Measurements from ENCODE around the gene MYMK.

MYMK gene

DNA sequence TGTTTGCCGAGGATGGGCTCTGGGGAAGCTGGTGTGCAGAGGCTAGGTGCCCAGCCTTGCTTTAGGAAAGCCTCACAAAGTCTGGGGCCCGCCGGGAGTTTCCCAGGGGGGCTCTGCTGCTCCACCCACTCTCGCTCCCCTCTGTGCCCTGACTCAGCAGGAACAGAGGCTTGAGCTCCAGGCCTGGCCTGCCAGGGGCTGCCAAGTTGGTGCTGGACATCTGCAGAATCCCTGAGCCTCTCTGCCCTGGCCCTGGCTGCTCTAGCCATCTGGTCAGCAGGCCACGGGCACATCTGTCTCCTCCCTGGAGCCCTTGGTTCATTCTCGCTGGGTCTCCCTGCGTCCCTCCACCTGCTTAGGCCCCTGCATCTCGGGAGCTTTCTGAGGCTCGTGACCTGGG lies 9.1 kb upstream of the MYMK start:
- DNase-seq = no peak

DNA sequence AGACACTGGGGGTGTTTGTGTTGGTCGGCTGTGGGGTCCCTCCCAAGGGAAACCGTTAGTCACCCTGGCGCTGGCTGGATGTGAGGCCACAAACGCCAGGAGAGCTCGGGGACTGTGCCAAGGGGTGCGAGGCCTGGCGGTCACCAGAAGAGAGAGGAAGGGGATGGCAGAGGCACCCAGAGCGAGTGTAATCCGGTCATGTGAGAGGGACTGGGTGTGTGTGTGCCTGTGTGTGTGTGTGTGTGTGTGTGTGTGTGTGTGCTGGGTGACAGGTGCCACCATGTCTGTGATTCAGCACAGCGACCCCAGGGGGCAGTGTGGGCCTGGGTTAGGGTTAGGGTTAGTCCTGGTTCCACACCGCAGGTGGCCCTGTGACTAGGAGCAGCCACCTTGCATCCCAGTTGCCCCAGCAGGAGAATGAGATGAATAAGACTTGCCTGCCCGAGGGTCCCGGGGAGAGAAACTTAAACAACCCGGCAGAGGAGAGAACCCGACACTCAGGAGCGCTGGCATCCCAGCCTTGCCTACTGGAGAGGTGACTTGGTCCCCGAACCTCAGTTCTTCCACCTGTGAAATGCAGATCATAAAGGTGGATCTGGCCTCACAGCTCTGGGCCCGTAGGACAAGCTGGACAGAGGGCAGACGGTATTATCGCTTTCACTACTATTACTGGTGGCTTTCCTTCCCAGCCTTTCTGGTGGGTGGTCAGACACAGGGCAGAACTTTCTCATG lies 8.3 kb upstream of the MYMK start:
- peak; percentile 69 to 70 for DNase-seq

DNA sequence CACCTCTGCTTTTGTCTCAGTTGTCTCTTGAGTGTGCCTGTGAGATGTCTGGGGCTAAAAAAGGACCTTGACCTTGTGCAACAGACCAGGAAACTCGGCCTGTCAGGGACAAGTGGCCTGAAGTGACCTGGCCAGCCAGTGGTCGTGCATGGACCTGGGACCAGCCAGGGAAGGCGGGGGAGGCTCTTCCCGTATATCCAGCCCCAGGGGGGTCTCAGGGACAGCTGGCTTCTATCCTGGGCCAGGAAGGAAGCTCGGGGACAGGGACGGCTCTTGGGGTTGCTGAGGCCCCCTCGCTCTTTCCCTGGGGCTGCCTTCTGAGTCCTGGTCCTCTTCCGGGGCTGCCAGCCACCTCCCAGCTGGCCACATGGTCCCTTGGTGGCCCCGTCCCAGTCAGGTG lies 6.5 kb upstream of the MYMK start:
- no peak for DNase-seq

DNA sequence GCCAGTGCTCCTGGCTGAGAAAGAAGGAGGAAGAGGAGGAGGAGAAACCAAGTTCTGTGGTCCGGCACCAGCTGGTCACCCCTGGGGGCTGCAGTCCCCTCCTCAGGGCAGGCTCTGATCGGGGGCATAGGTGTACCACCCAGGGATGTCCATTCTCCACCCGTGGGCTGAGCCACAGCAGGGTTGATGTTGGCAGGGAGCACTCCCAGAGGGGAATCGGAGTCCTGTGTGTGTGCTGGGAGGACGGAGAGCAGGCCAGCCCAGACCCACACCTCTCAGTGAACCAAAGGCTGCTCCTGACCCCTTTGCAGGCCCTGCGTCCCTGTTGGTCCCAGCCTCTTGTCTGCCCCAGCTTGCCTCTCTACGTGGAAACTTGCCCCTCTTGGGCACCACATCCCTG lies 5.1 kb upstream of the MYMK start:
- no peak for DNase-seq

DNA sequence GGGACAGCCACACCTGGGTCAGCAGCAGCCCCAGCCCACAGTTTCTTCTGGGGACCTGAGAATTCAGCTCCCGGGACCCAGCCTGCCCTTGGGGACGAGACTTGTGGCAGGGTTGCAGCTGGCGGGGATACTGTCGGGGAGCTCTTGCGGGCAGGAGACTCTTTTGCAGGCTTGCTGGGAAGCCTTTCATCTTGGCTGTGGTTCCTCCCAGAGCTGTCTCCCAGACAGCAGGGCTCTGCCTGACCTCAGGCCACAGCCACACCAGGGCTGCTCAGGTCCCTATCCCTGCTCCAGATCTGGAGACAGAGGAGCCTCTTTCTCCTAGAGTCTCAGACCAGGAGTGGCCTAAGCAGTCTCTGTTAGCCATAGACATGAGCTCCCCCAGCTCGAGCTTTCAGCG lies 4.7 kb upstream of the MYMK start:
- no peak for DNase-seq

DNA sequence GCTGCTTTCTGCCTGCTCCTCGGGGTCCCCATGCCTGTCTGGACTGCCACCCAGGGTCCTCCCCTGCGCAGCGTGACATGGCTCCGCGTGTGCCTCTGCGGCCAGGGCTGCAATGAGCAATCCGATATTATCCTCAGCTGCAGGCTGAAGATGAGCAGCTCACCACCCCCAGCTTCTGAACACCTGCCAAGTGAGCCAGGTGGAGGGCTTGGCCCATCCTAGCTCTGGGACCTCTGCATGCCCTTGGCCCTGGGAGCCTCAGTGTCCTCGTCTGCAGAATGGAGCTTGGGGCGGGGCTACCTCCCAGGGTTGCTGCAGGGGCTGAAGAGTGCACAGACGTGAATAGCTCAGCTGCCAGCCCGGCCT lies 4.1 kb upstream of the MYMK start:
- no peak for DNase-seq

DNA sequence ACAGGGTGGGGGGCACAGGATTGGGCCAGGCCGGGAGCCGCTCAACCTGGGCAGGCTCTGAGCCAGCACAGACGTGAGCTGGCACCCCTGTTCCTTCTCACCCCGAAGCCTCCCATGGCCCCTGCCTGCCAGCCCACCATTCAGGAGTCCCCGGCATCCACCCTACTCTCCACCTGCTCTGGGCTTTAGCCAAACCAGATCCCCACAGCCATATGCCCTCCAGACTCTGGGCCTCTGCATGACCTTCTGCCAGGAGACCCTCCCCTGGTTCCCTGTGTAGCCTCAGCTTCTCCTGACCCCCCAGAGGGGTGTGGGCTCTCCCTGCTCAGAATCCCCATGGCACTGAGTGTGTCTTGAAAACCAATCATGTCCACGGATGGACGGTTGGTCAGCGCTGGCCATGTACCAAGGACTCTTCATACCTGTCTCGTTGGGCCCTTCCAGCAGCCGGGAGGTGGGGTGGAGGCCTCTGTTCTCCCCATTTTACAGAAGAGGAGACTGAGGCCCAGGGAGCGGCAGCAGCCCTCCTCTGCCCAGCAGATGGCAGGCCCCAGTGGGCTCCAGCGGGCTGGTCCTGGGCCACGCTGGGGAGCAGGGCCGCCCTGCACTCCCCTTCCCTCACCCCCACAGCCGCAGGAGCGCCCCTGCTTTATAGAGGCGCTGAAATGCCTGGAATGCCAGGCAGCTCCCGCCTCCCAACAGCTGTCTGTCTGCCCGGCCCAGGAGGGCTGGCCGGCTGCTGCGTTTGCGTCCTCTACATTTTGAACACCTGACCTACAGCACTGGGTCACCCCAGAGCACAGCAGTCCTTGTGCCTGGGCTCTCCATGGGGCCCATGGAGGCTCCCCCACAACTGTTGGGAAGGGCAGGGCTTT lies 3.5 kb upstream of the MYMK start:
- DNase-seq = no peak

DNA sequence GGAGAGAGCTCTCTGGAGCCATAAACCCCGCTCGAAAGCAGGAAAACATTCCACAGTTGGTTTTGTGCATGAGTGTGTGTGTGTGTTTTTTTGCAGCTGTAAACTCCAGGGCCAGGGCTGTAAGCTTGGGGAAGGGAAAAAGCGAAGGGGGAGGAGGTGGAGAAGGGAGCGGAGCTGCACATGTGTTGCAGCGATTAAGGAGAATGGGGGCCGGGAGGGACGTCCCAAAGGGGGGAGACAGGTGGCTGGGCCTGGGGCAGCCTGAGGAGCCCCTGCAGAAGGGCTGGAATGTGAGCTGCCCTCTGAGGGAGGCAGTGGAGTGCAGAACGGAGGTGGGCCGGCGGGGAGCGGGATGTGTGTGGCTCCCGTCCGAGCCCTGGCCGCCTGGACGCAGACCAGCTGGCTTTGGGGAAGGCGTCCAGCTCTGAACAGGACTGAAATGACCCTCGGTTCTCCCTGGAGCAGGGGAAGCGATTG lies 2.7 kb upstream of the MYMK start:
- no peak for DNase-seq

DNA sequence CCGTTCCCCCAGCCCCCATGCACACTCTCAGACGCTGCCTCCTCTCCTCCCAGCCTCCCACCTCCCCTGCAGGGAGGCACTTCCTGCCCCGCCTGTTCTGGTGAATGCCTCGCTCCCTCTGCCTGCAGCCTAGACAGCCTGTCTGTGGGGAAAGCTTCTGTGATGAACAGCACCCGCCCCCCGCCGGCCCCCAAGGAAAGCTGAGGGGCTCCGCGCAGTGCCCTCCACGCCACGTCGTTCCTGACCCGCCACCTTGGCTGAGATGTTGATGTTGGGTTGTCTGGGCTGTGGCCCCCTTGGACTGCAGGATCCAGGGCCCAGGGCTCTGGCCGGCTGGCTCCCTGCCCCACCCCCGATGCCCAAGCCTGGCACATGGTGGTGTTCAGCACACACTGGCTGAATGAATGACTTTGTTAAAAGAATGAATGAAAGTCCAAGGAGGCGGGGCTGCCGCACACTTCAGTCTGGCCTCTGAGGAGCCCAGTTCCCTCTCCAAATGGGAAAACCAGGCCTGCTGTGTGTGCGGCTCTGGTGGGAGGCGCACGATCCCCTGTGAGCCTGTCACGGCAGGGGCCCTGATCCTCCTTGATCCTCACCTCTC lies 2.1 kb upstream of the MYMK start:
- no peak for DNase-seq

DNA sequence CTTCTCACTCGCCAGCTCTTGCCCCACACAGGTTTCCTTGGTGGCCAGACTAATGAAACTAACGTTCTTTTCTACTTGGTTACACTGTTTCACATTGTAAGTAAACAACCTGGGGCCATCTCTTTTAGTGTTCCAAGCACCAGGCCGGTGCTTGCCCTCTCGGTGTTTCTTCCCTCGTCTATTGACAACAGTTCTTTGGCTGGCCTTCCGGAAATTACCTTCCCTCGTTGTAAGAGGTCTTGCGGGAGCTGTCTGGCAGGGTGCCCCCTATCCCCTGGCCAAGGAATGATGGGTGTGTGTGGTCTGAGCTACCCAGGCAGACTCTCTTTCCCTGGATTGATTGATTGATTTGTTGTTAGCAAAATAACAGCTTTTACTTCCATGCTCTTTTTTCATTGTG lies 918 bp upstream of the MYMK start:
- DNase-seq = no peak

DNA sequence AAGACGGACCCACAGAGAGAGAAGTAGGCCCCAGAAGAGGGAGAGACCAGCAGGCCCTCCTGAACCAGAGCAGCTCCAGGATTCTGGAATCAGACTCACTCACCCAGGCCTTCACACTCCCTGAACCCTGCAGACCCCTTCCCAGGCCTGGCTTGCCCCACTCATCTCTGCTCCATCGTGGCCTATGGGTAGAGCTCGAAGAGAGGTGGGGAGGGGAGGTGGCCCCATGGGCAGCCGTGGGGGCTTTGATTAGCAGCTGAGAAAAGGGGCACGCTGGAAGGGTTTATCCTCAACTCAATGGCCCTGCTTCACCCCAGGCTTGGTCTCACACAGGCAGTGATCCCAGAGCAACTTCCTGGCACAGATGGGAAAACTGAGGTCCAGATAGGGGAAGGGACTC lies 613 bp downstream of the MYMK start:
- DNase-seq = no peak

DNA sequence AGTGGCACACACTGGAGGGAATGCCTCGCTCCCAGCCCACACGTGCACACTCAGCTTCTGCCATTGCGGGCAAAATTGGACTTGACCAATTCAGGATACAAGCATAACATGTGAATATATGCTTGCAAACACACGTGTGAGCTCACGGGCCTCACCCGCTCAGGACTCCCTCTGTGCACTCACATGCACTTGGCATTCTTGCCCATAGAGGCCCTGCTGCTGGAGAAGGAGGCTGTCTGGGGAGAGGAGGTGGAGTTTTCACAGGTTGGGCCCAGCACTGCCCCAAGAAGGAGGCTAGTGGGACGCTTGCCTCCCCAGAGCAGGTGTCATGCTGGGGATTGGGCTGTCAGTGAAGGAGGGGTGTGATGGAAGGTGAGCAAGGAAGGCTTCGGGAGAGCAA lies 1.7 kb downstream of the MYMK start:
- DNase-seq = no peak

DNA sequence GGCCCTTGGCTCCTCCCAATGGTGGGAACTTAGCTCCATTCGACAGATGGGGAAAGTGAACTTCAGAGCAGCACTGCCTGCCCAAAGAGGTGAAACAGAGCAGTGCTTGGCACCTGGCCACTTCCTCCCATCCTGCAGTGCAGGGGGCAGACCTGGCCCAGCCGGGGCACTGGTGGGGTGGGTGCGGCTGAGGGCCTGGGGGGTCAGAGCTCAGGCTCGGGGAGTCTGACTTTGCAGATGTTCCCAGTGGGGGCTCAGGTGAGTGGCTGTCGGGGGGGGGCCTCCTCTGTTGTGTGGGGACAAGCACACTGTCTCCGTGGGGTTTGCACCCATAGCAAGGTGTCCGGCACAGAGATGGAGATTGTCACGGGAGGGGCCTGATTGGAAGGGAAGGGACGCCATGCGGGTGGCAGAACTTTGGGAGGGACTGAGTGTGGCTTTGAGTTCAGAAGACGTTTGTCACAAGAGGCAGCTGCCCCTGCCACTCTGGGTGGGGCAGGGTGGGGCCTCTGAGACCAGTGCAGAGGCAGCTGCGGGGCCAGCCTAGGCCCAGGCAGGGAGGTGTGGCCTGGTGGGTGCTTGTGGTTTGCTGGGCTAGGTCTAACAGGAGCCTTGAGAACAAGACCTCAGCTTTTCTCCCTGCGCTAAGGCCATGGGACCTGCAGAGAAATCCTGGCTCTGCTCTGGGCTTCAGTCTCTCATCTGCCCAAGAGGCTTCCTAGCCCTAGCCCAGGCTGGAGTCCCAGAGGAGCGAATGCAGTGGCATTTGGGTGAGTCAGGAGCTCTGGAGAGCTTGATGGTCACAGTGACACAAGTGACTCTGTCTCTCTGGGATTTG lies 2.5 kb downstream of the MYMK start:
- no peak for DNase-seq

DNA sequence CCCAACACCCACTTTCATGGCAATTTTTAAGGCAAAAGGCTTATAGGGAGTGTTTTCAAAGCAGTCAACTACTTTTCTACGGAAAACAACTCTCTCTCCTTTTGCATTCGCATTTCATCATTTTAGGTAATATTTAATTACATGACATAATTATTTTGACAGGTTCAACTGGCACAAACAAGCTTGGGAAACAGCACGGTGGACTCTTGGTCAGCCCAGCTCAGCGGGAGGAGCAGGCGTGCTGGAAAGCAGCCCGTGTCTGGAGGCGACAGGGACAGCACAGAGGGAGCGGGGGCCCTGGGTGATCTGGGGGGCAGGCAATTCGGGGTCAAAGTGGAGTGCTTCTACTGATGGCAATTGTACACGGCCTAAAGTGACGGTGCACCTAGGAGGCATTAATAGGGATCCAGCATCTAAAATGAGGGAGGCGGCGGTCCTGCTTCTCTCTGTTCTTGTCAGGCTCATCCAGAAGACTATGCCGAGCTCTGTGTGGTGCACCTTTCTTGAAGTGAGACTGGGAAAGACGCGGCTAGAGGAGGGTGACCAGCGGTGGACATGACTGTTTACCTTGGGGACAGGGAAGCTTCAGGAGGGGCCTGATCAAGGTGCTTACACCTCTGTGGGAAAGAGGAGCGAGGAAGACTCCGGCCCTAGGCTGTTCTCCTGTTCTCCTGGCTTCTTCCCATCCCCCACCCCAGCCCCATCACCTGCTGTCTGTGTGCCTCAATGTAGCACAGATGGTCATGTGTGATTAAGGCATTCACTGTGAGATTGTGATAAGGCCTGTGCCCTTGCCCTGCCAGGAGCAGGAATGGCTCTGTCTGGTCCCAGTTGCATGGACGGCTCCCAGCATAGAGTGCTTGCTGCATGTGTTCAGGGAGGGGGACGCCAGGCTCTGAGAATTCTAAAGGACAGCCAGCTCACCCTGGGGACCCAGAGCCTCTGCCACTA lies 3.4 kb downstream of the MYMK start:
- DNase-seq = no peak

DNA sequence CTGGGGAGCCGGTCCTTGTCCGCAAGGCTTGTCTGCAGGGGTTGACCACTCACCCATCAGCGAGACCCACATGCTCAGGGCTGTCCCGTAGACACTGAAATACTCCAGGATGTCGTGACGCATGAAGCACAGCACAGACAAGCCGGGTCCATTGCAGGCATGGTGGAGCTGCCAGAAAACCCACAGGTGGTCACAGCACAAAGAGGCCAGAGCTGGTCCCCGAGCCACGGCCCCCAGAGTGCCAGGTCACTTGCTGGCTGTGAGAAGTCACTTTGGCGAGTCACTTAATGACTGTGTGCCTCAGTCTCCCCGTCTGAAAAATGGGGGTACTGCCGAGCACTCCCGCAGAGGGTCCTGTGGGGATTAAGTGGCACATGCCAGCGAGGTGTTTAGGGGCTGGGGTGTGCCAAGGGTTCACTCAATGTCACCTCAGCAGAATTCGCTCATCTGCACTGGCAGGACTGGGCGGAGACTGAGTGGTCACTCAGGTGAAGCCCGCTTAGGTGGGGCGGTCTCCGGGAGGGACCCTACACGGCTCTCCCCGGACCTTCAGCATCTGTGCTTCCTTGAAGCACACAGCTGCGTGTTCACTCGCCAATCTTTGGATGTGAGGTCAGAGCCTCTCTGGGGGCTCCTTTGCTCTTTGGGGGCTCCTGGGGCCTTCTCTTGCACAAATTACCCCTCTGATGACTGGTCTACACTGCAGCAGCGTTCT lies 4.5 kb downstream of the MYMK start:
- DNase-seq = no peak

DNA sequence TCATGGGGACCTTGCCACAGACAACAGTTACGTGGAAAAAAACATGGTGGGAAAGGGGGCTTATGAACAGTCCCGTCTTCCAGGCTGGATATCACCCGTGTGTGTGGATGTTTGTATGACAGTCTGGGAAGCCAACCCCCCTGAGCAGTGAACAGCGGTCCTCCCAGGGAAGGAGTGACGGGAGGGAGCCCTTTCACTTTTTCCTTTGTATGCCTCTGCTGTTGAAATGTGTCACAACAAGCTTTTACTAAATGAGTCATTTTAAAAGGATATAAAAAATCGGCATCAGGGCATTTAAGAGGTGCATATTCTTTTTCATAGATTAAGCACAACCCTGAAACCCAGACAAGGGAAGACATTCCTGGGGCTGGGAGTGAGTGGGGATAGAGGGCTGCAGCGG lies 5.1 kb downstream of the MYMK start:
- no peak for DNase-seq

DNA sequence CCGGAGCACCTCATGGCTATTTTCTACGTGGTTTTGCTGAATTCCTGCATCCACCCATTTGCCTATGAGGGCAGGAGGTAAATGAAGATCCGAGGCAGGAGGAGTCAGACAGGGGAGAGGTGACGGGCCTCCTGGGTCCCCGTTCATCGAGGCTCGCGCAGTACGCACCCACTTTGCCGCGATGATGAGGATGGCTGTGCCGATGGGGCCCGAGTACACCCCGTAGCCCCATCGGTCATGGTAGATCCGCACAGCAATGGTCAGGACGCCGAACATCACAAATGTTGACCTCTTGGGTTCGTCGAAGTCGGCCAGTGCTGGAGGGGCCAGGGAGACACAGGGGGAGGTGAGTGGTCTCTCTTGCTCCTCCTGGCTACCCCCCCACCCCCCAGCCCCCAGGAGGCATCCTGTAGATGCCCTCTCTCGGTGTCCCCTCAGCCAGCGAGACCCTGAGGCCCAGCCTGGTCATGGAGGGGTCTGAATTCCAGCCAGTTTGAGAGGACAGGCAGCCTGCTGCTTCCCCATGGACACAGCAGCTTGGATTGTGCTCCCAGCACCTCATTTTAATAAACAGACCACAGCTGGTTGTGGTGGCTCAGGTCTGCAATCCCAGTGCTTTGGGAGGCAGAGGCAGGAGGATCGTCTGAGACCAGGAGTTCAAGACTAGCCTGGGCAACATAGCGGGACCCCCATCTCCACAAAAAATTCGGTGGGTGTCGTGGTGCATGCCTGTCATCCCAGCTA lies 5.9 kb downstream of the MYMK start:
- no peak for DNase-seq

DNA sequence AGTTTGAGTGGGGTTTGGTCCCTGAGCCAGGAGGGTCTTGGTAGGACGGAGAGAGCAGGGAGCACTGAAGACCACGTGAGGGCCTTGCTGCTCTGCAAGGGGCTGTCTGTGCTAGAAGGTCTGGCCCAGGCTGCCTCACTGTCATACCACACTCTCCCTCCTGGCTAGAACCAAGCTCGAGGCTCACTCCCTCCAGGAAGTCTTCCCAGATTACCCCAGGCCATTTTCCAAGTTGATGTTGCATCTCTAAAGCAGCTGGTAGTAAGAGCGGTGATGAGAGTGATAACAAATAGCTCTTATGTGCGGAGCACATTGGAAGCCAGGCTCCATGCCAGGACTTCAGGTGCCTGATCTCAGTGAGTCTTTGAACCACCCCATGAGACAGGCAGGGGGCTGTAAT lies 6.6 kb downstream of the MYMK start:
- no peak for DNase-seq

DNA sequence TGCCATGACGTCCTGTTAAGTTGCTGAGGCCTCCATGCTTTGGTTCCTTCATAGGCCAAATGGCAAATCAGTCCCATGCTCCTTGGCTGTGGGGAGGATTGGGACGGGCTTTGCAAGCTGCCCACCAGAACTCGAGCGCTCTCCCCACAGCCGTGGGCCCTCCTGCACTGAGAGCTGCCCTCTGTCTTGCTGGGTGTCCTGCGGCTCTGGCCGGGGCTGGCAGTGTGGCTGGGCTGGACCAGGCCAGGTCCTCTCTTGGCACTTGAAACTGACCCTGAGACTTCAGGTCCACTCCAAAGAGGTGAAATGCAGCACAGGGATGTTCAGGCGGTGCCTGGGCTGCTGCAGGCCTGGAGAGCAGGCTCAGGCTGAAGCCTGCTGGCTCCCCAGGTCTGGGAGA lies 7.0 kb downstream of the MYMK start:
- DNase-seq = no peak

DNA sequence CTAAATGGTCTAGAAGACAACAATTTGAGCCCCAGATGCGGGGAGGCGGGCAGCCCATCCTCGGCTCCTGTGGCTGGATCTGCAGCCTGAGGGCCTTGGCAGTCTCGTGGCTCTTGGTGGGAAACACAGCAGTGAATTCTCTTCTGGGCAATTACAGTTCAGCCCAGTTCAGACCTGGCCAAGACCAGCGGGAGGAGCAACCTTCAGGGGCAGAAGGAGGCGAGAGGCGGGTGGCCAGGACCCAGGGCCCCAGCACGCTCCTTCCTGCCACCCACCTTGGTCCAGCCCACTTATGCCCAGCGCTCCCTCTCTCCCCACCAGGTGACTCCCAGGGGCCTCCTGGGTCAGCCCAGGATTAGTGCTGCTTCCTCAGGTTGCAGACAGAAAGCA lies 7.8 kb downstream of the MYMK start:
- DNase-seq = no peak

All from CD4-positive, alpha-beta T cell treated with Interleukin-1 beta for 1 hour (primary cell).